HG03575 (cell line): ENCODE data around the gene SNHG17.
"Not testable (repeated sequence)": the region's sequence is repeated elsewhere in the genome, so short reads cannot be mapped to it uniquely, and the experiment has no call there.

ENCODE experiments used
- ATAC-seq: cut with Tn5 transposase; IDR thresholded peaks from one replicate; pipeline ENCODE4 v1.9.1; 2021; ENCODE audit not compliant: unreplicated experiment, insufficient number of reproducible peaks, low FRiP score; ENCODE audit errors: extremely low read depth

Gene SNHG17

DNA sequence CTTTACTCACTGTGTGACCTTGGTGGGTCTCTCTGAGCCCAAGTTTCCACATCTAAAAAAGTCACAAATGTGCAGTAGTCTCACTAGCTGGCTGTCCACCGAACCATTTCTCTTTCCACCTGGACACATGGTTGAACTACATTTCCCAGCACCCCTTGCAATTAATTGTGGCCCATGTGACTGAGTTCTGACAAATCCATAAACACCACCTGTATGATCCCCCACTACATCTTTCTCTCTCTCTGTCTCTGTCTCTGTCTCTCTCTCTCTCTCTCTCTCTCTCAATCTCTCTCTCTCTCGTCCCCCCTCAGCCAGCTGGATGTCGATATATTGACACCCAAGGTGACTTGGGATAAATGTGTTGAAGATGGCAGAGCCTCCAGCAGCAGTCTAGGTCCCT lies 42.8 kb downstream of the SNHG17 start:
- ATAC-seq = no peak

DNA sequence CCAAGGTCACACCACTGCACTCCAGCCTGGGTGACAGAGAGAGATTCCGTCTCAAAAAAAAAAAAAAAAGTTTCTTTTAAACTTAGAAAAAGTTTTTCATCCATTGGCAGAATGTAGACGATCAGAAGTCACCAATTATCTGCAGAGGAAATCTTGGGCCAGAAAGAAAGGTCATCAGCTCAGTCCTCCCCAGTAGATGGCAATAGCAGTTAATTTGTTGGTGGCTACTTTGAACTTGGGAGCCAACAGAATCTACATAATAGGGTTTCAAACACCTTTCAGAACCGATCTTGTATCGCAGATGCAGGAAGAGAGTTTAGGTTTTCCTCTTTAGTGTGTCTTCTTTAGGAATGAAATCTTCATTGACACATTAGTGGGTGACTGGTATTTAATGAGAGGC lies 47.2 kb downstream of the SNHG17 start:
- ATAC-seq = no peak

DNA sequence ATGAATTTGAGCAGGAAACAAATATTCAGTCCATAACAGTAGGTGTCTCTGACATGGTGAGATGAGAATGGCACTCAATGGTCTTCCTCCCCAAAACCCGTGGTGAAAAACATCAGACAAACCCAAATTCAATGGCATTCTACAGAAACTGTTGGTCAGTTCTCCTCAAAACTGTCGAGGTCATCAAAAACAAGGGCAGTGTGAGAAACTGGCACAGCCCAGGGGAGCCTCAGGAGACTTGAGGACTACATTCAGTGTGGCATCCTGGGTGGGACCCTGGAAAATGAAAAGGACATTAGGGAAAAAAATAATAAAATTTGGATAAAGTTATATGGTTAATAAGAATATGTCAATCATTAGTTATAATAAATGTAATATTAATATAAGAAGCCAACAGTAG lies 48.3 kb downstream of the SNHG17 start:
- ATAC-seq = no peak

DNA sequence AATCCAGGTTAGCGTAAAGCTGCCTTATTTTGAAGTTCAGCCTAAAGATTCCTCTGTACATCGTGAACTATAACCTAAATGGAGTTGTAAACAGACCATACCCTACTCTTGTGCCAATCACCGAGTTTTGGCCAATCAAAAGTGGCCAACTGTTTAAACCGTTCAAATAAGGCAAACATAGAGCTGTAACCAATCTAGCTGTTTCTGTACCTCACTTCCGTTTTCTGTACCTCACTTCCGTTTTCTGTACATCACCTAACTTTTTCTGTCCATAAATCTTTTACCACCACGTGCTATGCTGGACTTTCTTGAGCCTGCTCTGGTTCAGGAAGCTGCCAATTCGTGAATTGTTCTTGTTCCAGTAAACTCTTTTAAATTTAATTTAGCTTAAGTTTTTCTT lies 49.1 kb downstream of the SNHG17 start:
- ATAC-seq = no peak

GRCh38 chr20:38383147-38383546 lies 52.0 kb downstream of the SNHG17 start:
- ATAC-seq = no peak

- not testable (repeated sequence) for ATAC-seq
These were observed 57.3 kb downstream of the SNHG17 start for GRCh38 chr20:38377838-38378237.

- no peak for ATAC-seq
These were observed 58.0 kb downstream of the SNHG17 start for GRCh38 chr20:38377039-38377685.

GRCh38 chr20:38373898-38374297 lies 61.2 kb downstream of the SNHG17 start:
- no peak for ATAC-seq

DNA sequence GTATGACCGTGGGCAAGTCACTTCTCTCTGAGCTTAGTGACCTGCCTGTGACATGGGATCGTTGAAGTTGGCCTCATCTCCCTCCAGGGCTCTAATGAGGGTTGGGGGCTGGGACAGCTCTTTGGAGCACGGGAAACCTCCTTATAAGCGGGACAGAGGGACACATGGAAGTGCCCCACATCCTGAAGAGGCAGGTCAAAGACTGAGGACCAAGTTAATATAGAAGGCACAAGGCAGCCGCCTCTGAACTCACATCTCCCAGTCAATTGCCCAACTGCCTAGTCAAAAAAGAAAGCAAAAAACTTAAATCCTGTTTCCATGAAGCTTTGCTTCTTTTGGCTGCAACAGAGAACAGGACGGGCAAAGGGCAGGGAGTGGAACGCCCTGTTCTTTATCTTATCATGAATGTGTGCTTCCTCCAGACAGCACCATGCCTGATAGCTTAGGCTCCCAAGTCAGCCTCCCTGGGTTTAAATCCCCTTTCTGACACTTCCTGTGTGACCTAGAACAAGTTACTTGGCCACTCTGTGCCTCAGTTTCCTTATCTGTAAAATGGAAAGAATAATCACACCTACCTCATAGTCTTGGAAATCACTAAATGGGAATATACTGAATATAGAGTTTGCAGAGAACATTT lies 61.8 kb downstream of the SNHG17 start:
- ATAC-seq = no peak

DNA sequence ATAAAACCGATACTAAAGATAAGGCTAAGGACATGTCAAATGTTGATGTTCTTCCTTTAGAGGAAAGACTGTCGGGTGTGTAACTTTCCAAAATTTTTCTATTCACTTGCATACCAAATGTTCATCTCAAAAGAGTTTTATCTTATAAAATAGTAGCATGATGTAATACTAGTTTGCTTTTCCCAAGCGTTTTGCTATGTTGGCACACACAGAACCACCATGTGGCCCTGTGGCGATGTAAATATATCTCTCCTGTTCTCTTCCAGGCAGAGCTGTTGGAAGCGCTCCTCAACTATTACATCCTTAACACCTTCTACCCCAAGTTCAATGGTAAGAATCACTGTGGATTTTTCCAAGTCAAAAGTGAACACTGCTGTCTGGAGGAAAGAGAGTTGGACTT lies 62.3 kb downstream of the SNHG17 start:
- no peak for ATAC-seq
